Hepatocyte (in vitro differentiated cells): ENCODE measurements around the gene LRBA. TPM values are rescaled to one million over a fixed set of nuclear protein-coding genes. Genes with fewer than 3 reads are reported as not detected.

Experiments used
- DNase-seq: peaks from one replicate; pipeline ENCODE4 v3.0.0-alpha.2; 2016; ENCODE audit warnings: low spot score
- H2AFZ ChIP-seq: fragments of 200-600 bp; sonication (generic); 2 replicates; pipeline ENCODE4 v1.6.0; 2016; ENCODE audit warnings: antibody characterized with exemption, mild to moderate bottlenecking
- H3K27ac ChIP-seq: fragments of 200-600 bp; sonication (generic); 2 replicates; pipeline ENCODE4 v1.5.1; 2016; ENCODE audit warnings: mild to moderate bottlenecking
- H3K27me3 ChIP-seq: fragments of 200-600 bp; sonication (generic); 2 replicates; pipeline ENCODE4 v1.6.1; 2016
- H3K36me3 ChIP-seq: fragments of 200-600 bp; sonication (generic); replicated peaks from 2 replicates; pipeline ENCODE4 v1.5.1; 2016; ENCODE audit warnings: low read depth; ENCODE audit not compliant: insufficient read depth
- H3K4me1 ChIP-seq: fragments of 200-600 bp; sonication (generic); 2 replicates; pipeline ENCODE4 v1.5.1; 2016; ENCODE audit warnings: mild to moderate bottlenecking, moderate library complexity; ENCODE audit not compliant: insufficient read depth
- H3K4me2 ChIP-seq: fragments of 200-600 bp; sonication (generic); 2 replicates; pipeline ENCODE4 v1.6.0; 2016
- H3K4me3 ChIP-seq: fragments of 200-600 bp; sonication (generic); 2 replicates; pipeline ENCODE4 v1.5.1; 2016; ENCODE audit warnings: mild to moderate bottlenecking
- H3K79me2 ChIP-seq: fragments of 200-600 bp; sonication (generic); 2 replicates; pipeline ENCODE4 v1.6.0; 2017; ENCODE audit warnings: mild to moderate bottlenecking
- H3K9me2 ChIP-seq: fragments of 200-600 bp; sonication (generic); replicated peaks from 2 replicates; pipeline ENCODE4 v1.6.0; 2017; ENCODE audit warnings: mild to moderate bottlenecking; ENCODE audit not compliant: insufficient read depth
- H3K9me3 ChIP-seq: fragments of 200-600 bp; sonication (generic); 2 replicates; pipeline ENCODE4 v1.5.1; 2016; ENCODE audit warnings: low read depth, mild to moderate bottlenecking
- H4K20me1 ChIP-seq: fragments of 200-600 bp; sonication (generic); 2 replicates; pipeline ENCODE4 v1.6.0; 2016; ENCODE audit warnings: mild to moderate bottlenecking; ENCODE audit not compliant: insufficient read depth, poor library complexity, severe bottlenecking
- CTCF ChIP-seq: fragments of 200-600 bp; sonication (generic); IDR thresholded peaks from 2 replicates; pipeline ENCODE4 v1.5.1; 2016; ENCODE audit warnings: antibody characterized with exemption, mild to moderate bottlenecking; ENCODE audit not compliant: poor library complexity
- EZH2 ChIP-seq: fragments of 200-600 bp; sonication (generic); IDR thresholded peaks from 2 replicates; pipeline ENCODE4 v1.6.1; 2016; ENCODE audit warnings: antibody characterized with exemption, mild to moderate bottlenecking, borderline replicate concordance
- EZH2phosphoT487 ChIP-seq: fragments of 200-600 bp; sonication (generic); IDR thresholded peaks from one replicate; pipeline ENCODE4 v1.6.1; 2018; ENCODE audit warnings: antibody characterized with exemption, mild to moderate bottlenecking, low read depth, moderate library complexity; ENCODE audit not compliant: unreplicated experiment, severe bottlenecking
- WGBS: methylation state at CpG from one replicate; pipeline ENCODE4 v1.1.6; 2016; ENCODE audit warnings: low lambda C conversion rate; ENCODE audit errors: missing lambda C conversion rate; 5-methylcytosine and 5-hydroxymethylcytosine counted together
- polyA plus RNA-seq: library from polyadenylated mRNA; unstranded; fragments of >200 nt; fragmentation: Nextera tagmentation; extraction: Ambion mirVana; gene quantifications from 2 replicates; pipeline ENCODE4 v1.2.1, GENCODE V29; 2016
- total RNA-seq: library from RNA; depleted of rRNA; stranded (reverse); fragments of >200 nt; gene quantifications from 2 replicates; pipeline ENCODE4 v1.2.3, GENCODE V29; 2014

LRBA gene
- total and polyA plus RNA-seq, 2 experiments from 2014 or later, result 14.1 to 69.4 TPM

GRCh38 chr4:150235317-150235716 lies 779.8 kb downstream of the LRBA start:
- Histone ChIP-seq H3K4me2 (no peak overlapping the region), H3K27me3 (no peaks in the 10 kb centered on the region), H3K9me3 (no peaks in the 10 kb centered on the region), H3K4me1 (peaks cover 16% of the 10 kb centered on the region), H3K9me2 (no peaks in the 10 kb centered on the region), H3K4me3 (no peak overlapping the region), H3K27ac (peak overlapping the region; percentile 33), H3K36me3 (no peaks in the 10 kb centered on the region), H4K20me1 (no peaks in the 10 kb centered on the region), H3K79me2 (no peaks in the 10 kb centered on the region), H2AFZ (no peak overlapping the region)
- no peak for TF ChIP-seq EZH2
- no peak for TF ChIP-seq CTCF
- no peak for TF ChIP-seq EZH2phosphoT487
- no peak for DNase-seq
- WGBS, result 94% methylated on average over 5 of the region's 5 CpGs

- no peak overlapping the region for H3K4me2 ChIP-seq
- DNase-seq, result no peak
- H3K36me3 ChIP-seq, result no peaks in the 10 kb centered on the region
- WGBS, result 90% methylated on average over 5 of the region's 5 CpGs
- no peak for TF ChIP-seq EZH2
- no peak for TF ChIP-seq CTCF
- H3K4me1 ChIP-seq, result peaks cover 16% of the 10 kb centered on the region
- no peaks in the 10 kb centered on the region for H3K9me2 ChIP-seq
- H3K27ac ChIP-seq, result no peak overlapping the region
- H3K27me3 ChIP-seq, result no peaks in the 10 kb centered on the region
- H2AFZ ChIP-seq, result no peak overlapping the region
- H3K79me2 ChIP-seq, result no peaks in the 10 kb centered on the region
- no peaks in the 10 kb centered on the region for H3K9me3 ChIP-seq
- no peaks in the 10 kb centered on the region for H4K20me1 ChIP-seq
- H3K4me3 ChIP-seq, result no peak overlapping the region
Measured at GRCh38 chr4:150234246-150234645, 780.8 kb downstream of the LRBA start.

GRCh38 chr4:150232029-150232428 lies 783.1 kb downstream of the LRBA start:
- H3K27me3 ChIP-seq, result no peaks in the 10 kb centered on the region
- TF ChIP-seq CTCF, result no peak
- TF ChIP-seq EZH2, result no peak
- TF ChIP-seq EZH2phosphoT487, result no peak
- no peaks in the 10 kb centered on the region for H3K79me2 ChIP-seq
- H3K9me3 ChIP-seq, result no peaks in the 10 kb centered on the region
- 93% methylated on average over 6 of the region's 6 CpGs for WGBS
- no peak overlapping the region for H3K27ac ChIP-seq
- no peaks in the 10 kb centered on the region for H3K36me3 ChIP-seq
- H4K20me1 ChIP-seq, result no peaks in the 10 kb centered on the region
- no peak overlapping the region for H3K4me3 ChIP-seq
- no peak overlapping the region for H3K4me2 ChIP-seq
- peaks cover 9% of the 10 kb centered on the region for H3K4me1 ChIP-seq
- no peaks in the 10 kb centered on the region for H3K9me2 ChIP-seq
- no peak for DNase-seq
- H2AFZ ChIP-seq, result no peak overlapping the region
